PC-3 (cell line): ENCODE data around the gene CDKN3. TPM values are rescaled to one million over a fixed set of nuclear protein-coding genes. Genes with fewer than 3 reads are reported as not detected.
"Not testable (repeated sequence)": the region's sequence is repeated elsewhere in the genome, so short reads cannot be mapped to it uniquely, and the experiment has no call there.

Source experiments
- ATAC-seq: fragments of 200-7000 bp; cut with Tn5 transposase; 2 replicates; pipeline ENCODE4 v1.9.1; 2020; ENCODE audit warnings: mild to moderate bottlenecking, moderate library complexity
- BruUV-seq: library from RNA; stranded (reverse); fragments of 400-500 nt; replicated peaks from 2 replicates; lab custom pipeline; 2021; lab: Mats Ljungman, UMichigan
- CTCF ChIA-PET: fragments of 300-600 bp; sonication (Branson Sonifier 250); formaldehyde crosslinking; loops from one replicate; lab custom pipeline; 2022; ENCODE audit warnings: antibody characterized with exemption; lab: Charles Lee
- POLR2A ChIA-PET: fragments of 300-600 bp; sonication (Branson Sonifier 250); formaldehyde crosslinking; loops from one replicate; lab custom pipeline; 2022; ENCODE audit warnings: antibody characterized with exemption; ENCODE audit not compliant: unreplicated experiment; lab: Charles Lee
- DNase-seq: peaks from one replicate; pipeline ENCODE4 v3.0.0-alpha.2; 2015
- H2AFZ ChIP-seq: fragments of 300-600 bp; sonication (generic); 2 replicates; pipeline ENCODE4 v1.6.0; 2016; ENCODE audit warnings: antibody characterized with exemption, low read length
- H3F3A ChIP-seq: fragments of 300-600 bp; sonication (generic); one replicate; pipeline ENCODE4 v1.6.0; 2017; ENCODE audit warnings: antibody characterized with exemption, low read length, control low read depth, mild to moderate bottlenecking; ENCODE audit not compliant: unreplicated experiment
- H3K27ac ChIP-seq: fragments of 300-600 bp; sonication (generic); 2 replicates; pipeline ENCODE4 v1.5.1; 2016; ENCODE audit warnings: mild to moderate bottlenecking, low read length
- H3K27me3 ChIP-seq: fragments of 300-600 bp; sonication (generic); 2 replicates; pipeline ENCODE4 v1.6.1; 2016; ENCODE audit warnings: low read length, mixed read lengths
- H3K36me3 ChIP-seq: fragments of 300-600 bp; sonication (generic); 2 replicates; pipeline ENCODE4 v1.6.1; 2016; ENCODE audit warnings: low read depth, mixed run types, low read length, mixed read lengths
- H3K4me1 ChIP-seq: fragments of 300-600 bp; sonication (generic); 2 replicates; pipeline ENCODE4 v1.5.1; 2016; ENCODE audit warnings: low read length; ENCODE audit not compliant: insufficient read depth
- H3K4me2 ChIP-seq: fragments of 300-600 bp; sonication (generic); 2 replicates; pipeline ENCODE4 v1.6.0; 2016; ENCODE audit warnings: low read length
- H3K4me3 ChIP-seq: fragments of 300-600 bp; sonication (generic); 2 replicates; pipeline ENCODE4 v1.5.1; 2016; ENCODE audit warnings: mild to moderate bottlenecking, low read length, mixed read lengths
- H3K79me2 ChIP-seq: fragments of 300-600 bp; sonication (generic); 2 replicates; pipeline ENCODE4 v1.6.1; 2017; ENCODE audit warnings: low read length, mixed read lengths
- H3K9ac ChIP-seq: fragments of 300-600 bp; sonication (generic); 2 replicates; pipeline ENCODE4 v1.6.0; 2016; ENCODE audit warnings: mild to moderate bottlenecking, low read length
- H3K9me2 ChIP-seq: fragments of 300-600 bp; sonication (generic); replicated peaks from 2 replicates; pipeline ENCODE4 v1.6.1; 2016; ENCODE audit warnings: mixed run types, low read length, mixed read lengths
- H3K9me3 ChIP-seq: fragments of 300-600 bp; sonication (generic); 2 replicates; pipeline ENCODE4 v1.6.1; 2016; ENCODE audit warnings: low read length, mixed read lengths
- H4K20me1 ChIP-seq: fragments of 300-600 bp; sonication (generic); 2 replicates; pipeline ENCODE4 v1.6.1; 2016; ENCODE audit warnings: low read length, mixed read lengths
- EZH2 ChIP-seq: fragments of 300-600 bp; sonication (generic); IDR thresholded peaks from one replicate; pipeline ENCODE4 v1.6.1; 2017; ENCODE audit warnings: antibody characterized with exemption, mild to moderate bottlenecking, low read length; ENCODE audit not compliant: unreplicated experiment
- EZH2phosphoT487 ChIP-seq: fragments of 300-600 bp; sonication (generic); IDR thresholded peaks from 2 replicates; pipeline ENCODE4 v1.6.1; 2018; ENCODE audit warnings: mild to moderate bottlenecking, antibody characterized with exemption, low read length, borderline replicate concordance
- intact Hi-C: fragments of 100-400 bp; cut with micrococcal nuclease; formaldehyde crosslinking; loops from 2 replicates; pipeline ENCODE4 v1.9.0; 2023
- total RNA-seq: library from RNA; depleted of rRNA; stranded (reverse); fragments of >200 nt; gene quantifications from 2 replicates; pipeline ENCODE4 v1.2.3, GENCODE V29; 2014
- TF ChIP-seq, protein P1 (sequence below): fragments of 300-600 bp; sonication (generic); conservative IDR thresholded peaks from 2 replicates; pipeline ENCODE4 v1.5.1; 2017; ENCODE audit warnings: antibody characterized with exemption, low read depth, mild to moderate bottlenecking, low read length

The CDKN3 gene
- total RNA-seq, 1 experiment from 2014 or later, result 434 TPM

DNA sequence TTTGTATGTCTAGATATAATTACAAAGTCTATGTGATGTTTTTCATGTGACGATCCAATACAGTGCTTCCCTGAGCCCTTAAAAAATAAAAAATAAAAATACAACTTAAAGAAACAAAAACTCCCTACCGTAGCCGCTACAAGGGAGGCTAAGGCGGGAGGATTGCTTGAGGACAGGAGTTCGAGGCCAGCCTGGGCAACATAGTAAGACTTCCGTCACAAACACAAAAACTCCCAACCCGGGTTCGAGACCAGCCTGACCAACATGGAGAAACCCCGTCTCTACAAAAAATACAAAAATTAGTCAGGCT is 669 bp upstream of the CDKN3 start:
- Histone ChIP-seq H3K36me3 (peaks cover 18% of the 10 kb centered on the region), H3K9ac (peak overlapping the region; percentile 54), H3K4me1 (peaks cover 24% of the 10 kb centered on the region), H3K27me3 (no peaks in the 10 kb centered on the region), H3K27ac (no peak overlapping the region), H4K20me1 (peaks cover 8% of the 10 kb centered on the region; the same call in 1 of the 2 replicates), H3K79me2 (peaks cover 43% of the 10 kb centered on the region), H3K9me3 (no peaks in the 10 kb centered on the region), H3K4me3 (peak overlapping the region; percentile 90), H3F3A (no peaks in the 10 kb centered on the region), H3K9me2 (no peaks in the 10 kb centered on the region), H2AFZ (peak overlapping the region; percentile 86), H3K4me2 (peak overlapping the region; percentile 91)
- intact Hi-C loops, result loop anchor here (1.0 to 2.0 kb wide), 4 partner anchors 30 to 93 kb away; partner anchors contain the start of gene CNIH1
- TF ChIP-seq EZH2phosphoT487, result no peak
- no peak for TF ChIP-seq EZH2
- TF ChIP-seq, protein P1, sequence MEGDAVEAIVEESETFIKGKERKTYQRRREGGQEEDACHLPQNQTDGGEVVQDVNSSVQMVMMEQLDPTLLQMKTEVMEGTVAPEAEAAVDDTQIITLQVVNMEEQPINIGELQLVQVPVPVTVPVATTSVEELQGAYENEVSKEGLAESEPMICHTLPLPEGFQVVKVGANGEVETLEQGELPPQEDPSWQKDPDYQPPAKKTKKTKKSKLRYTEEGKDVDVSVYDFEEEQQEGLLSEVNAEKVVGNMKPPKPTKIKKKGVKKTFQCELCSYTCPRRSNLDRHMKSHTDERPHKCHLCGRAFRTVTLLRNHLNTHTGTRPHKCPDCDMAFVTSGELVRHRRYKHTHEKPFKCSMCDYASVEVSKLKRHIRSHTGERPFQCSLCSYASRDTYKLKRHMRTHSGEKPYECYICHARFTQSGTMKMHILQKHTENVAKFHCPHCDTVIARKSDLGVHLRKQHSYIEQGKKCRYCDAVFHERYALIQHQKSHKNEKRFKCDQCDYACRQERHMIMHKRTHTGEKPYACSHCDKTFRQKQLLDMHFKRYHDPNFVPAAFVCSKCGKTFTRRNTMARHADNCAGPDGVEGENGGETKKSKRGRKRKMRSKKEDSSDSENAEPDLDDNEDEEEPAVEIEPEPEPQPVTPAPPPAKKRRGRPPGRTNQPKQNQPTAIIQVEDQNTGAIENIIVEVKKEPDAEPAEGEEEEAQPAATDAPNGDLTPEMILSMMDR, result no peak
- ChIA-PET POLR2A (interaction anchor here (0.6 to 1.3 kb wide), 4 partner anchors 290 to 1723 kb away, joined by 3 to 5 read pairs (median 3); no protein-coding TSS in a partner anchor), CTCF (interaction anchor here (1.3 to 2.2 kb wide), 3 partner anchors 24 to 48 kb away, joined by 10 to 15 read pairs (median 13); no protein-coding TSS in a partner anchor)
- DNase-seq, result peak; percentile 24
- TSS peak; percentile 89 for BruUV-seq
- no peak for ATAC-seq

DNA sequence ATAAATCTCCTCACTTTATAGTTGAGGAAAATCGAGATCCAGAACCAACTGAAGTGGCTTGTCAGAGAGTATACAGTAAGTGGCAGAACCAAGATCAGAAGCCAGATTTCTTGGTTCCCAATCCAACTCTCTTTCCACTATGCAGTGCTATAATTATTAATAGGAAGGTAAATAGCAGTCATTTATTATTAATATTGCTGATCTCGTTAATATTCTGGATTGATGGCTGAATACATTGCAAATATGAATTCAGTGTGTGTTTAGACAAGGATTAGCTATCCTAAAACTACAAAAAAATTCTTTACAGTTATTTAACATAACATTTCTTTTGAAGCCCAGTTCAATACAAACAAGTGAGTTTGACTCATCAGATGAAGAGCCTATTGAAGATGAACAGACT is 2.8 kb downstream of the CDKN3 start:
- H3K9me3 ChIP-seq, result no peaks in the 10 kb centered on the region
- TF ChIP-seq, protein P1, result no peak
- TF ChIP-seq EZH2 (no peak), EZH2phosphoT487 (no peak)
- intact Hi-C loops, result no loop called here
- no peak for ATAC-seq
- H3K27me3 ChIP-seq, result no peaks in the 10 kb centered on the region
- H3K27ac ChIP-seq, result no peak overlapping the region
- peaks cover 73% of the 10 kb centered on the region for H3K79me2 ChIP-seq
- DNase-seq, result no peak
- peaks cover 8% of the 10 kb centered on the region; the same call in 1 of the 2 replicates for H4K20me1 ChIP-seq
- ChIA-PET POLR2A (interaction anchor here (0.6 to 0.7 kb wide), 2 partner anchors 34 to 696 kb away, joined by 3 to 5 read pairs; no protein-coding TSS in a partner anchor), CTCF (interaction anchor here (0.8 kb wide), 1 partner anchor 21 kb away, joined by 6 read pairs; no protein-coding TSS in a partner anchor)
- no TSS peak for BruUV-seq
- H3K9ac ChIP-seq, result no peak overlapping the region
- H3K4me1 ChIP-seq, result peaks cover 24% of the 10 kb centered on the region
- H3F3A ChIP-seq, result no peaks in the 10 kb centered on the region
- 0 out of 2 replicates have a peak overlapping the region, but pooled peaks have one; percentile 0 for H3K4me3 ChIP-seq
- H2AFZ ChIP-seq, result no peak overlapping the region
- H3K36me3 ChIP-seq, result peaks cover 32% of the 10 kb centered on the region
- peak overlapping the region; percentile 91 for H3K4me2 ChIP-seq
- H3K9me2 ChIP-seq, result no peaks in the 10 kb centered on the region

DNA sequence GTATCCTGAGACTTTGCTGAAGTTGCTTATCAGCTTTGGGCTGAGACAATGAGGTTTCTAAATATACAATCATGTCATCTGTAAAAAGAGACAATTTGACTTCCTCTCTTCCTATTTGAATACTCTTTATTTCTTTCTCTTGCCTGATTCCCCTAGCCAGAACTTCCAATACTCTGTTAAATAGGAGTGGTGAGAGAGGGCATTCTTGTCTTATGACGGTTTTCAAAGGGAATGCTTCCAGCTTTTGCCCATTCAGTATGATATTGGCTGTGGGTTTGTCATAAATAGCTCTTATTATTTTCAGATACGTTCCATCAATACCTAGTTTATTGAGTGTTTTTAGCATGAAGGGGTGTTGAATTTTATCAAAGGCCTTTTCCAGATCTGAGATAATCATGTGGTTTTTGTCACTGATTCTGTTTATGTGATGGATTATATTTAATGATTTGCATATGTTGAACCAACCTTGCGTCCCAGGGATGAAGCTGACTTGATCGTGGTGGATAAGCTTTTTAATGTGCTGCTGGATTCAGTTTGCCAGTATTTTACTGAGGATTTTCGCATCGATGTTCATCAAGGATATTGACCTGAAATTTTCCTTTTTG is 6.7 kb downstream of the CDKN3 start:
- H3K9me2 ChIP-seq, H3K4me3 ChIP-seq, H3K9me3 ChIP-seq, BruUV-seq, H3K4me2 ChIP-seq, H3K9ac ChIP-seq, H3F3A ChIP-seq, CTCF ChIA-PET, ATAC-seq, intact Hi-C loops, H2AFZ ChIP-seq, DNase-seq, H3K27ac ChIP-seq, H3K27me3 ChIP-seq, H4K20me1 ChIP-seq: not testable (repeated sequence)
- H3K79me2 ChIP-seq, result peaks cover 91% of the 10 kb centered on the region
- POLR2A ChIA-PET, result interaction anchor here (0.6 kb wide), 1 partner anchor 199 kb away, joined by 3 read pairs; no protein-coding TSS in a partner anchor
- peaks cover 15% of the 10 kb centered on the region for H3K4me1 ChIP-seq
- H3K36me3 ChIP-seq, result peaks cover 53% of the 10 kb centered on the region
